B cell (primary cell): ENCODE results near the gene STIMATE. TPM values are rescaled to one million over a fixed set of nuclear protein-coding genes. Genes with fewer than 3 reads are reported as not detected.

Source experiments
- ATAC-seq: fragments of 200-7000 bp; cut with Tn5 transposase; one replicate; pipeline ENCODE4 v1.10.0; 2021; ENCODE audit warnings: low read depth, mild to moderate bottlenecking, moderate number of reproducible peaks, moderate library complexity
- CTCF ChIA-PET: fragments of 350-600 bp; sonication (Branson Sonifier 250); formaldehyde crosslinking; loops from one replicate; lab custom pipeline; 2021; ENCODE audit warnings: antibody characterized with exemption, inconsistent platforms; lab: Charles Lee
- POLR2A ChIA-PET: fragments of 350-600 bp; sonication (Branson Sonifier 250); formaldehyde crosslinking; loops from one replicate; lab custom pipeline; 2021; ENCODE audit warnings: antibody characterized with exemption; lab: Charles Lee
- DNase-seq: peaks from one replicate; pipeline ENCODE4 v3.0.0; 2013
- H2AFZ ChIP-seq: 2 replicates; pipeline ENCODE4 v1.6.1; 2012; ENCODE audit warnings: mild to moderate bottlenecking, low read depth, low read length; ENCODE audit not compliant: insufficient read depth, poor library complexity, severe bottlenecking
- H3K27ac ChIP-seq, 2 donors: 1 replicate in 1 of 2; 2 replicates in 1 of 2; pipeline ENCODE4 v1.5.1; 2012 to 2013; ENCODE audit warnings: low read length in 2 of 2, mild to moderate bottlenecking in 2 of 2, moderate library complexity in 1 of 2
- H3K27me3 ChIP-seq, 4 experiments: fragments of 200-600 bp in 1 of 4; sonication (generic) in 1 of 4; replicated peaks in 1 of 4; 1 replicate in 2 of 4; 2 replicates in 2 of 4; pipeline versions ENCODE4 v1.6.1 to v1.7.0; 2013 to 2016; ENCODE audit warnings: low read length in 3 of 4, mild to moderate bottlenecking in 2 of 4, mixed read lengths in 1 of 4, moderate library complexity in 1 of 4; ENCODE audit not compliant: insufficient read depth in 4 of 4, control insufficient read depth in 3 of 4; ENCODE audit errors: control extremely low read depth in 1 of 4
- H3K36me3 ChIP-seq, 2 experiments: replicated peaks in 1 of 2; 1 replicate in 1 of 2; 2 replicates in 1 of 2; pipeline versions ENCODE4 v1.6.1 to v1.7.1; 2013; ENCODE audit warnings: low read length in 1 of 2; ENCODE audit not compliant: insufficient read depth in 2 of 2, control insufficient read depth in 1 of 2; ENCODE audit errors: control extremely low read depth in 1 of 2, extremely low read depth in 1 of 2
- H3K4me1 ChIP-seq, 2 donors: fragments of 200-600 bp in 1 of 2; sonication (generic) in 1 of 2; 1 replicate in 1 of 2; 2 replicates in 1 of 2; pipeline versions ENCODE4 v1.5.1 to v1.6.1; 2013 to 2017; ENCODE audit warnings: low read length in 2 of 2; ENCODE audit not compliant: control insufficient read depth in 2 of 2, insufficient read depth in 2 of 2
- H3K4me2 ChIP-seq: replicated peaks from 2 replicates; pipeline ENCODE3; 2012; ENCODE audit warnings: mild to moderate bottlenecking, low read depth, low read length; ENCODE audit not compliant: poor library complexity, severe bottlenecking
- H3K4me3 ChIP-seq, 5 experiments: fragments of 200-600 bp in 1 of 5; sonication (generic) in 1 of 5; 1 replicate in 3 of 5; 2 replicates in 2 of 5; pipeline versions ENCODE4 v1.5.1 to v1.7.0; 2011 to 2016; ENCODE audit warnings: low read length in 4 of 5, mild to moderate bottlenecking in 4 of 5, low read depth in 2 of 5, control low read depth in 1 of 5, moderate library complexity in 1 of 5; ENCODE audit not compliant: insufficient read depth in 1 of 5; ENCODE audit errors: control extremely low read depth in 1 of 5, extremely low read depth in 1 of 5
- H3K79me2 ChIP-seq: fragments of 200-600 bp; sonication (generic); one replicate; pipeline ENCODE4 v1.6.0; 2016; ENCODE audit warnings: low read length; ENCODE audit not compliant: control insufficient read depth, insufficient read depth
- H3K9ac ChIP-seq: fragments of 200-600 bp; sonication (generic); 2 replicates; pipeline ENCODE4 v1.6.1; 2017; ENCODE audit warnings: mild to moderate bottlenecking, low read length, moderate library complexity
- H3K9me3 ChIP-seq, 3 donors: one replicate each; pipeline versions ENCODE4 v1.6.1 to v1.7.1; 2013; ENCODE audit warnings: low read length in 2 of 3; ENCODE audit not compliant: control insufficient read depth in 2 of 3, insufficient read depth in 1 of 3; ENCODE audit errors: control extremely low read depth in 1 of 3
- H4K20me1 ChIP-seq: 2 replicates; pipeline ENCODE4 v1.6.0; 2012; ENCODE audit warnings: mild to moderate bottlenecking, low read length; ENCODE audit not compliant: insufficient read depth, control insufficient read depth, poor library complexity, severe bottlenecking
- H3K27ac Mint-ChIP-seq: one replicate; pipeline ENCODE4 v1.8.0; 2021; ENCODE audit warnings: mixed read lengths
- H3K27me3 Mint-ChIP-seq: one replicate; pipeline ENCODE4 v1.8.0; 2021; ENCODE audit warnings: mixed read lengths
- H3K4me1 Mint-ChIP-seq: one replicate; pipeline ENCODE4 v1.8.0; 2021; ENCODE audit warnings: mixed read lengths
- H3K4me3 Mint-ChIP-seq: one replicate; pipeline ENCODE4 v1.8.0; 2021; ENCODE audit warnings: mixed read lengths
- H3K9me3 Mint-ChIP-seq: one replicate; pipeline ENCODE4 v1.8.0; 2022; ENCODE audit warnings: mixed read lengths; ENCODE audit not compliant: insufficient read depth
- CTCF ChIP-seq: fragments of 200-600 bp; IDR thresholded peaks from one replicate; pipeline ENCODE4 v1.8.0; 2022; ENCODE audit warnings: antibody characterized with exemption, mild to moderate bottlenecking
- EZH2 ChIP-seq: IDR thresholded peaks from 2 replicates; pipeline ENCODE4 v1.6.1; 2012; ENCODE audit warnings: borderline replicate concordance, low read depth, mild to moderate bottlenecking, moderate library complexity, low read length; ENCODE audit not compliant: insufficient read depth, poor library complexity, severe bottlenecking
- WGBS: methylation state at CpG from one replicate; pipeline ENCODE4 v1.1.5; 2013; ENCODE audit warnings: missing lambda C conversion rate; ENCODE audit not compliant: insufficient coverage; 5-methylcytosine and 5-hydroxymethylcytosine counted together
- intact Hi-C: fragments of 100-400 bp; cut with micrococcal nuclease; formaldehyde crosslinking; loops from one replicate; pipeline ENCODE4 v1.10.0; 2022
- polyA plus RNA-seq: library from polyadenylated mRNA; depleted of rRNA; stranded (reverse); fragments of >200 nt; gene quantifications from 2 replicates; pipeline ENCODE4 v1.2.3, GENCODE V29; 2012
- total RNA-seq, 2 donors: library from RNA; stranded (reverse); fragments of 120-200 nt in 1 of 2; gene quantifications; 1 replicate in 1 of 2; 2 replicates in 1 of 2; pipeline versions ENCODE4 v1.2.3 to v1.2.4, GENCODE V29; 2013 to 2022

The STIMATE gene
- total and polyA plus RNA-seq, 2 donors (not counting 1 experiment from before 2014, with no cell fraction given) = 24.6 to 38.4 TPM

GRCh38 chr3:52787672-52788625, 109.4 kb downstream of the STIMATE start:
- Histone ChIP-seq H3K36me3 (no peaks in the 10 kb centered on the region), H3K27me3 (no peaks in the 10 kb centered on the region), H4K20me1 (no peaks in the 10 kb centered on the region), H3K9me3 (no peaks in the 10 kb centered on the region), H3K27ac (no peak overlapping the region), H3K4me1 (no peaks in the 10 kb centered on the region), H3K9ac (no peak overlapping the region), H3K79me2 (no peaks in the 10 kb centered on the region), H3K4me3 (no peak overlapping the region), H3K4me2 (no peak overlapping the region), H2AFZ (no peak overlapping the region)
- DNase-seq (no peak), ATAC-seq (no peak)
- Mint-ChIP-seq H3K9me3 (no peaks in the 10 kb centered on the region), H3K4me3 (no peak overlapping the region), H3K27ac (no peak overlapping the region), H3K27me3 (peaks cover 4% of the 10 kb centered on the region), H3K4me1 (no peaks in the 10 kb centered on the region)
- ChIA-PET CTCF (interaction anchor here (1.4 kb wide), 1 partner anchor 12 kb away, joined by 4 read pairs; no protein-coding TSS in a partner anchor), POLR2A (interaction anchor here (0.6 kb wide), 1 partner anchor 256 kb away, joined by 3 read pairs; no protein-coding TSS in a partner anchor)
- TF ChIP-seq CTCF (no peak), EZH2 (no peak)
- WGBS = 90% methylated on average over 16 of the region's 17 CpGs
- intact Hi-C loops = no loop called here

GRCh38 chr3:52787246-52787645, 110.1 kb downstream of the STIMATE start:
- H3K27ac Mint-ChIP-seq = no peak overlapping the region
- H3K27me3 ChIP-seq = no peaks in the 10 kb centered on the region
- no peak overlapping the region for H3K4me3 ChIP-seq
- no peak for TF ChIP-seq EZH2
- TF ChIP-seq CTCF = no peak
- no peak overlapping the region for H3K9ac ChIP-seq
- H3K9me3 Mint-ChIP-seq = no peaks in the 10 kb centered on the region
- no peaks in the 10 kb centered on the region for H3K36me3 ChIP-seq
- H3K9me3 ChIP-seq = no peaks in the 10 kb centered on the region
- POLR2A ChIA-PET = no interaction called here
- H3K27ac ChIP-seq = no peak overlapping the region
- H3K4me3 Mint-ChIP-seq = no peak overlapping the region
- H3K4me1 Mint-ChIP-seq = no peaks in the 10 kb centered on the region
- peaks cover 4% of the 10 kb centered on the region for H3K27me3 Mint-ChIP-seq
- CTCF ChIA-PET = interaction anchor here (1.4 kb wide), 1 partner anchor 12 kb away, joined by 4 read pairs; no protein-coding TSS in a partner anchor
- intact Hi-C loops = no loop called here
- H2AFZ ChIP-seq = no peak overlapping the region
- ATAC-seq (no peak), DNase-seq (no peak)
- 85% methylated on average over 6 of the region's 11 CpGs for WGBS
- H3K4me1 ChIP-seq = no peaks in the 10 kb centered on the region
- H3K4me2 ChIP-seq = no peak overlapping the region
- H3K79me2 ChIP-seq = no peaks in the 10 kb centered on the region
- H4K20me1 ChIP-seq = no peaks in the 10 kb centered on the region
